Fibroblast of mammary gland (primary cell): Measurements from ENCODE around the gene RAD50.

Source experiments
- DNase-seq: peaks from one replicate; pipeline ENCODE4 v3.0.0-alpha.2; 2010; ENCODE audit warnings: low read depth
- H3K4me3 ChIP-seq: 2 replicates; pipeline ENCODE4 v1.5.1; 2011; ENCODE audit warnings: low read depth, mild to moderate bottlenecking, low read length, moderate library complexity; ENCODE audit not compliant: control insufficient read depth
- CTCF ChIP-seq: conservative IDR thresholded peaks from 2 replicates; pipeline ENCODE4 v1.5.1; 2011; ENCODE audit warnings: low read depth, low read length, inconsistent platforms; ENCODE audit not compliant: control insufficient read depth, insufficient read depth

The RAD50 gene

GRCh38 chr5:132667309-132667708 is 110.5 kb downstream of the RAD50 start:
- no peak for TF ChIP-seq CTCF
- H3K4me3 ChIP-seq: no peak overlapping the region
- no peak for DNase-seq

- no peak for DNase-seq
- no peak overlapping the region for H3K4me3 ChIP-seq
- no peak for TF ChIP-seq CTCF
These were observed 111.3 kb downstream of the RAD50 start for GRCh38 chr5:132667761-132668705.

- TF ChIP-seq CTCF: no peak
- no peak overlapping the region for H3K4me3 ChIP-seq
- DNase-seq: peak; percentile 34
These were observed 112.1 kb downstream of the RAD50 start for GRCh38 chr5:132668706-132669454.

- TF ChIP-seq CTCF: no peak
- H3K4me3 ChIP-seq: no peak overlapping the region
- DNase-seq: no peak
These were observed 112.7 kb downstream of the RAD50 start for GRCh38 chr5:132669455-132669820.

GRCh38 chr5:132669966-132670882 is 113.4 kb downstream of the RAD50 start:
- no peak overlapping the region for H3K4me3 ChIP-seq
- no peak for DNase-seq
- no peak for TF ChIP-seq CTCF

GRCh38 chr5:132671000-132671399 is 114.2 kb downstream of the RAD50 start:
- no peak for DNase-seq
- no peak for TF ChIP-seq CTCF
- H3K4me3 ChIP-seq: no peak overlapping the region
